NCI-H1092 (cell line): ENCODE data around the gene NLGN3.
"Not testable (repeated sequence)": the region's sequence is repeated elsewhere in the genome, so short reads cannot be mapped to it uniquely, and the experiment has no call there.

Source experiments
- DNase-seq: peaks from one replicate; lab custom pipeline; 2025; lab: John Stamatoyannopoulos, UW

NLGN3 gene

DNA sequence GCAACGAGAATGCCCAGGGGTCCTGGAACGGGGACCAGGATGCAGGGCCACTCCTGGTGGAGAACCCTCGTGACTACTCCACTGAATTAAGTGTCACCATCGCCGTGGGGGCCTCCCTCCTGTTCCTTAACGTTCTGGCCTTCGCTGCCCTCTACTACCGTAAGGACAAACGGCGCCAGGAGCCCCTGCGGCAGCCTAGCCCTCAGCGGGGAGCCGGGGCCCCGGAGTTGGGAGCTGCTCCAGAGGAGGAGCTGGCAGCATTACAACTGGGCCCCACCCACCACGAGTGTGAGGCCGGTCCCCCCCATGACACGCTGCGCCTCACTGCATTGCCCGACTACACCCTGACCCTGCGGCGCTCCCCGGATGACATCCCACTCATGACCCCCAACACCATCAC lies 24.9 kb downstream of the NLGN3 start:
- no peak for DNase-seq

DNA sequence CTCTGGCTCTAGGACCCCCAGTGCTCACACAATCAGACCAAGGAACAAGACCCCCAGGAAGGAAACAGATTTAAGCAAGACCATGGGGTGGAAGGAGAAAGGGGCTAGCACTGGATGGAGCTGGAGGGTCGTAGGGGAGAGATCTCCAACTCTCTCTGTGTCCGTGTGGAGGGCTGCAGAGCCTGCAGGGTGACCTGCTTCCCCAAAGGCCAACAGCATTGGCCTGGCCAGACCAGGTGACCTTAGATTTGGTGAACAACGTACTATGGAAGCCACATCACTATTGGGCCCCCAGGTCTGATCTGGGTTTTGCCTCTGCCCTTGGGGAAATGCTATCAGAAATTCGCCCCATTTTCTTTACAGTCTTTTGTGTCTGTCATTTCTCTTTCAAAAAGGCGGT lies 26.0 kb downstream of the NLGN3 start:
- DNase-seq: no peak

DNA sequence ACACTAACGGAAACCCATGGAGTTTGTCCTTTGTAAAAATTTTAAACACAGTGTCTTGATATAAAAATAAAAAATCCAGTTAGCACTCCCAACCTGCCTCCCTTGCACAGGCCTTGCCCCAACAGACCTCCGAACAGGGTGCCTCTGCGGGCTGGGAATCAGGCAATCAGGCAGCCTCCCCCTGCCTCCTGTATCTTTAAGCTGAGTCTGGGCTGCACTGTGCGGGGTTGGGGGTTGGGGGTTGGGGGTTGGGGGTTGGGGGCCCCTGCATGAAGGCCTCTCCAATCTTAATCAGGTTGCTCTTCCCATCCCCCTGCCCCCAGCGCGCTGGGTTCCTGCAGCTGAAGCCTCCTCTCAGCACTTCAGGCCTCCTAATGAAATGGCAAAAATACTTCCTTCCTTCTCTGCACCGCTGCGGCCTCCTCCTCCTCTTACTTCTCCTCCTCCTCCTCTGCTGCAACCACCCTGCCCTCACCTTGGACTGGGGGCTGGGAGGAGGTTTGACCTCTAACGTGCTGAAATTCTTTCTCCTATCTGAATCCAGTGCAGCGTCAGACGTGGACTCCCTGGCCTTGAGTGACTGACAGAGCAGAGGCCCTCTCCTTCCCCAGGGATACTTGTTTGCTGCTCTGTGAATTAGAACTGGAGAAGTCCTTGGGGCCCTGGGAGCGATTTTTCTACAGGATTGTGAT lies 26.6 kb downstream of the NLGN3 start:
- no peak for DNase-seq

DNA sequence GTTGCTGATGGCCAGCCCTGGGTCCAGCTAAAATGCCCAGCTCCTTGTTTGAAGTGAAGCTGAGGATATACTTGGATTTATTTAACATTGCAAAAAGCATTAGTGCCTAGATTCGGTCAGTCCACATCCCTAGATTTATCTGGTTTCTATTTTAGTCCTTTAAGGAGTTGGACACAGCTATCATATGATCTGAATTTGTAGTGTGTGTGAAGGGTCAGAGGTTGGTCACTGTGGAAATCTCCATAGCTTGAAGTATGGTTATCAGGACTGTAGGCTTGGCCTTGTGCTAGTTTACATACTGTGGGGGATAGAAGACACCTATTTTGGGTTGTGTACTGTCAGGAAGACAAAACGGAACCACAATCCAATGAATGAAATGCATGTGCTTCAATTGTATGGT lies 28.8 kb downstream of the NLGN3 start:
- no peak for DNase-seq

DNA sequence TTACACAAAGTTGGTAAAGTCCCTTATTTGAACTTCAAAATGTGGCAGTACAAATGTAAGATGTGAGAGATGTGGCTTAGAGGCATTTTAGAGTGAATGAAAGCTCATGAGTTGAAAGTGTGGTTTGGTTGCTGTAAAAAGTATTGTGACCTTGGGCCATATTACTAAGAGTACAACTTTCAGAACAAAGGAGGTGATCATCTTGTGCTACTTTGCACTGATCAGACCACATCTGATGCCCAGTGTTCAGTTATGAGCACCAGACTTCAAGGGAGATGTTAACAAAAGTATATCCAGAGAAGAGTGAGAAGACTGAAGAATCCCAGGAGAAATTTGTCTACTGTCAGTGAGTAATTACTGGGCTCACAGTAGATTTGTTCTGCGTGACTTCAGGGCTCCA lies 30.2 kb downstream of the NLGN3 start:
- DNase-seq: no peak

DNA sequence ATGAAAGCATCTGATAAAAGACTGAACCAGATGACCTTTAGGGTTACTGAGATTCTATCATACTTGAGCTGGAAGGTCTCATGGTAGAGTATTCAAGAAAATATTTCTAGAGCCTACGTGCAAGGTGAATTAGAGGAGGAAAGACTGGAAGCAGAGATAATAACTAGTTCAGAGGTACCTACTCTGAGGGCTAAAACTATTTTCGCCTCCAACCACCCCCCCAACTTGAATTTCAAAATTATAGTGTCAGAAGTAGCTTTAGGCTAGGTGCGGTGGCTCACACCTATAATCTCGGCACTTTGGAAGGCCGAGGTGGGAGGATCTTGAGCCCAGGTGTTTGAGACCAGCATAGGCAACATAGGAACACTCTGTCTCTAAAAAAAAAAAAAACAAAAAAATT lies 30.9 kb downstream of the NLGN3 start:
- DNase-seq: no peak

DNA sequence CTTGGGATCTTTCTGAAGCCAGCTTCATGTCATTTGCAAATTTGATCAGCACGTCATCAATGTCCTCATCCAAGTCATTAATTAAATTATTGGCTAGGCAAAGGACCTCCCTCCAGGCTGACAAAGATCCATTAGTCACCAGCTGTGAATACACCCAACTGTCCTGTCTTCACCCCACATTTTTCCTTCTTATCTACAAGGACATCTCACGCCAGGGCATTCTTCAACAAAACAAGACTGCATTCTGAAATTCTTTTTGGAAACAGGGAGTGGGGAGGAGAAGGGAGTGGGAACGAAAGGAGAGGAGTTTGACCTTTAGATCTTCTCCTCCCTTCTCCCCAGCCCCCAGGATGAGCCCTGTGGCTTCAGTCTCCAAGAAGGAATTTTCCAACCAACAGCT lies 32.7 kb downstream of the NLGN3 start:
- no peak for DNase-seq

DNA sequence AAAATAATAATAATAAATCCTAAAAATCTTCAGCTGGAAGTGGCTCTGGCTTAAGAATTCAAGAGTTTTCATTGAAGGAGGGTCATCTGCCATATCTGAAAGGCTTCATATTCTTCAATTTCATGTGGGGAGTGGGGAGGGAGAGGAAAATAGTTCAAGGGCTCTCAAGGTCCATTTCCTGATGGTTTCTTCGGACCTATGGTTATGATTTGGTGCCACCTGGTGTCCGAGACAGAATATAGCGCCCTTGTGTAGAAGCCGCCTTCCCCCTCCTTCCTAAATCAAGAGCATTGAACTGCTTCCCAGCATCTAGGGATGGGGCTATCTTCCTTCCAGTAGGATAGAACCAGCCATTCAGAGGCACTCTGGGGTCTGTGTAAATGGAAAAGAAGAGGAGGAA lies 34.3 kb downstream of the NLGN3 start:
- peak; percentile 34 for DNase-seq

DNA sequence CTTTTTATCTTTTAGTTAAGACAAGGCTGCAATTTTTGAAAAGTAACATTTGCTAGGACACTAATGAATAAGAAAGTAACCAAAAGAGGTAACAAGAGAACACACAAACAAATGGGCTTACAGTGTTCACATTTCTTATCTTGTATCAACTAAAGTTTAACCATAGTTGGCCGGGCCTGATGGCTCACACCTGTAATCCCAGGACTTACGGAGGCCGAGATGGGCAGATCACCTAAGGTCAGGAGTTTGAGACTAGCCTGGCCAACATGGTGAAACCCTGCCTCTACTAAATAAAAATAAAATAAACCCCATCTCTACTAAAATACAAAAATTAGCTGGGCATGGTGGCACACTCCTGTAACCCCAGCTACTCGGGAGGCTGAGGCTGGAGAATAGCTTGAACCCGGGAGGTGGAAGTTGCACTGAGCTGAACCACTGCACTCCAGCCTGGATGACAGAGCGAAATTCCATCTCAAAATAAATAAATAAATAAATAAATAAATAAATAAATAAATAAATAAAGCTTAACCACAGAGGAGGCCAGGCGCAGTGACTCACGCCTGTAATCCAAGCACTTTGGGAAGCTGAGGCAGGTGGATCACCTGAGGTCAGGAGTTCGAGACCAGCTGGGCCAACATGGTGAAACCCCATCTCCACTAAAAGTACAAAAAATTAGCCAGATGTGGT lies 36.1 kb downstream of the NLGN3 start:
- DNase-seq: not testable (repeated sequence)

DNA sequence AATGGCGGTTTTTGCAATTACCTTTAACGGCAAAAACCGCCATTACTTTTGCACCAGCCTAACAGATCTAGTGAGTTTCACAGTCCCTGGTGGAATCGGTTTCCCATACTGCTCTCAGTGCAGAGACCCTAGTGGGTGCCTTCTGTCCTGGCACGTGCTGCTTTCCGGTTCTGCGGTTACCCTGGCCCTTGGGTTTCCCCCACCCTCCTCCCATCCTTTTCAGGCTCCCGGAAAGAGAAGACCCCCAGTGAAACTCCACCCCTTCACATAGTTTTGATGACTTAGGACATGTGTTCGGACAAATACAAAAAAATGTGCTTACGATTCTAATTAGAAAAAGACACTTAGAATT lies 36.9 kb downstream of the NLGN3 start:
- peak; percentile 55 for DNase-seq

DNA sequence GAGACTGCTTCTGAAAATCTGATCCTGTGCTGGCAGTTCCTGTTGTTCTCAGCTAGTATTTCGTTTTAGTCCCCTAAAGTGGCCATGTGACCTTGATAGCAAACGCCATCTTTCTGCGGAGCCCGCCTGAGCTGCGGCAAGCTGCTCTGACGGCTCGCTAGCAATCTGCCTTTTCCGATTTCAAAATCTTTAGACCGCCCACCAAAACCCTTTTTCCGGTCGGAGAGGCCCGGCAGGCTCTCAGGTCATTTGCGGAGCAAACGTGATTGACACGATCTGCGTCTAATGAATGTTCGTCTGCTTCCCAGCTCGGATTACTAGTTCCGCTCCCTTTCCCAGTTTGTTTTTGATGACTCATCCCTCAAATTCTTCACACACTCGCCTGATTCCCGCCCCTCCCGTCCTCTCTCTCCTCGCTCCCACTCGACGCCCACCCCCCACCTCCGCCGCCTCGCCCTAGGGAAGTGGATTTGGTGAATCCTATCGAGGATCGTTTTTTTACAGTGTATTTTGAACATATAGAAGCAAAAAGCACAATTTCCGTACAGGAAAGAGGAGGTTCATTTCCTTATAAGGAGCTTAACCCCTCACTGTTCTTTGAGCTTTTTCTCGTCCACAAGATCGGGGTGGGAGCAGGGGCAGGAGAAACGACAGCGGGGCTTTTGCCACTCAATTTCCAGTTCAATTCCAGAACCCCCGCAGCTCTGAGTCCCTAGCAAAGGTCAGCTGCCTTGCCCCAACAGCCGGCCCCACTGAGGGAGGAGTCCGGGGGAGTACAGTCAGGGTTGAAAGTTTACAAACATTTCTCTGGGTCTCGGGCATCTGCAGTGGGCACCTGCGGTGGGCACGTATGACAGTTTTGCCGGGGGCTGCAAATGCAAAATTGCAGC lies 37.5 kb downstream of the NLGN3 start:
- DNase-seq: peak; percentile 97

DNA sequence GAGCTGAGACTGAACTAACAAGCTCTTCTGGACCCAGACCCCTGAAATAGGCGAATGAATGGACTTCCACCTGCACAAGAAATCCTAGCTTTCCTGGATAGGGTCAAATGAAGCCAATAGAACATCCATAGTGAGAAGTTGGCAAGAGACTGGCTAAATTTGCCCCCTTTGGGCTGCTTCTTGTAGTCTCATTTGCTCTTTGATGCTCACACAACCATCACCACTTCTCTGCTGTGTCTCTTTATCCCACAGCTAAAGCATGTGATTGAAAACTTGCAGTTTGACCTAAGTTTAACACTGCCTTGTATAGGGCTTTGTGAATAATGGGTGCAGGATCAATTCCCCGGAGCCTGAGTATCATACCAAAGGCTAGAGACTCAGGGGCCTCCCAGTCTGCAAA lies 38.2 kb downstream of the NLGN3 start:
- no peak for DNase-seq

DNA sequence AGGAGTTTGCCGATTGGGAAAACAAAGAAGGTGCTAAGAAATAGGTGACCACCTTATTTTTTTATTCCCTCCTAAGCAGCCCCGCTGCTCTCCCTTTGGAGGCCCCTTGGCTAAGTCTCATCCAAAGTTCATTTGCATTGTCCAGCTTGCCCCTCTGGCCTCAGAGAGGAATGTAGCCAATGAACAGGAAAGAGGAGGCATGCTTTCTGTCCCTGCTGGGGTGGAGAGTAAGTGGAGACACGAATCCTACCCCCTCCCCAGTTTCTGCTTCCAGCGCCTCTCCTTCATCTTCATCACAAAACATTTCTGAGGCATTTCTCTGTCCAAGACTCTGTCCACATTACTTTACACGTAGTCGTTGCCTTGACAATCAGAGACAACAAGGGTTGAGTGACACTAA lies 38.7 kb downstream of the NLGN3 start:
- DNase-seq: no peak

DNA sequence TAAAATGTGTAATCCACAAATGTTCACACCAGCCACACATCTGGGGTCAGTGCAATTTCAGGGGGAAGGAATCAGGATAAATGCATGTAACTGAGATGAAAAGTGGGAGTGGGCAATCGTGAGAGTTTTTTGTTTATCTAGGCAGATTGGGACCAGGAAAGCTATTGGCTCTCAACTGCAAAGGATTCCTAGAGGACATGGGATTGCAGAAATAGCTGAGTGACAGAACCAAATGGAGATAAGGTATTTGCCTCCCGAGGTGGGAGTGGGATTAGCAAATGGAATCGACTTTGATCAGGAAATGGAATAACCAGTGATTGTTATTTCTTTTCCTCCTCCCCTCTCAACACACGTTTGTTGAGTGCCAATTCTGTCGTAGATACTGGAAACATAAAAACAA lies 39.5 kb downstream of the NLGN3 start:
- DNase-seq: no peak

DNA sequence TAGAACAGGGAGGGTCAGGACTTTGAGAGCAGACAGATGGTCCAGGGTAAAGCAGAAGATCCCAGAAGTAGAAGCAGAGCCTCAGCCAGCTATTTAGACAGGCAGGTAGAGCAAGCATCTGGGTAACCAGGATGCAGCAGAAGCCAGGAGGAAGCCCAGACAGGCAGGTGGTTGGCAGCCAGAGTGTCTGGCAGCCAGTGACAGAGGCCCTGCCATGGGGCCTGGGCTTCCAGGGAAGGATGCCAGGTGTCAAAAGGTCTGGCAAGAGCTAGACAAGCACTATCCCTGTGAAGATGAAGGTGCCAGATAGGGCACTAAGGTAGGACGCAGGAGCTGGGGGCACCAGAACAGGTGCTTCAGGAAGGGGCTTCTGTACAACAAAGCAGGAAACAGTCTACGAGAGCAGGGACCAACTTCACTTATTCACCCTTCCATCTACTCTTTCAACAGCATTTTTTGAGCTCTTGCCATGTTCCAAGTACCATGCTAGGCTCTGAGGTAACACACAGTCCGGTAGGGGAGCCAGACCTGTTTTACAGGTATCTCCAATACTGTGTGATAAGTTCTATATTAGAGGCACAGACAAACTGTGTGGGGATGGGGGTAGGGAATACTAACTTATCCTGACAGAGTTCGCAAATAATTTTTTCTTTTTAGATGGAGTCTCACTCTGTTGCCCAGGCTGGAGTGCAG lies 40.3 kb downstream of the NLGN3 start:
- no peak for DNase-seq

DNA sequence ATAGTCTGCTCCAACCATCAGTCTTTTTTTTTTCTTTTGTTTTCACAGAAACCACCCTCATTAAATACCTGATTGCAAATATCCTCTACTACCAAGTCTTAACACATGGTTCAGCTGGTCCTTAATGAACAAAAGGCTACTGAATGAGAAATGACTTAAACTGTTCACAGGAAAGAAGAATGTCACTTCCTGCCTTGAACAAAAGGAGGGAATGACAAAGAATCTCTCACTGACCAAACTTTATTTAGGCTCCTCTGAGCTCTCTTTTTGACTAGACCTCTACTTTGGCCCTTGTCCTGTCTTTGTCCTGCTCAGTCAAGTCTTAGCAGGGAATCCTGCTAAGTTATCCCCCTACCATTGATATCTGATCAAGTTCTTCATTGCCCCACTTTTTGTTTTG lies 46.6 kb downstream of the NLGN3 start:
- DNase-seq: no peak

DNA sequence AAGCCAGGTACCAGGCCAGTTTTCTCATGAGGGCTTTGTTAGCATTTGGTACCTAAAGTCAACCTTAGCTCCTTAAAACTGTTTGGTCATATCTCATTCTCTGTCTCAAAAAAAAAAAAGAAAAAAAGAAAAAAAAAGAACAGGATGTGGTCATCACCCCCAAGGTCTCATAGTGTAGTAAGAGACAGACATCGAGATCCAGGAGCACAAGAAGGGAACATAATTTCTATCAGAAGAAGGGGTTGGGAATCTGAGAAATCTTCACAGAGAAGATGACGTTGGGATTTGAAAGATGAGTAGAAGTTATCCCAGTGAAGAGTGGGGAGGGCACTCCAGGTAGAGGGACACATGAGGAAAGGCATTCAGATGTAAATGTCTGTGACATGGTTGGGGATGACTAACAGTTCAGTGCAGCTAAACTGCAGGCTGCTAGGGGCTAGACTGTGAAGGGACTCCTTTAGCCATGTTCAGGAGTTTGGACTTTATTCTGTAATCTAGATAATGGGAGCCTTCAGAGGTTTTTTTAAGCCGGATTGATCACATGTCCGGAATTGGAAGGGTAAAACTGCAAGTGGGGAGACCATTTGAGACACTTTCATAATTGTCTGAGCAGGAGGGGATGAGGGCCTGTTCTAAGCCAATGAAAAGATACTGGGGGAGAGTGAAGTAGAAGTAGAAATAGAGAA lies 51.5 kb downstream of the NLGN3 start:
- DNase-seq: no peak

DNA sequence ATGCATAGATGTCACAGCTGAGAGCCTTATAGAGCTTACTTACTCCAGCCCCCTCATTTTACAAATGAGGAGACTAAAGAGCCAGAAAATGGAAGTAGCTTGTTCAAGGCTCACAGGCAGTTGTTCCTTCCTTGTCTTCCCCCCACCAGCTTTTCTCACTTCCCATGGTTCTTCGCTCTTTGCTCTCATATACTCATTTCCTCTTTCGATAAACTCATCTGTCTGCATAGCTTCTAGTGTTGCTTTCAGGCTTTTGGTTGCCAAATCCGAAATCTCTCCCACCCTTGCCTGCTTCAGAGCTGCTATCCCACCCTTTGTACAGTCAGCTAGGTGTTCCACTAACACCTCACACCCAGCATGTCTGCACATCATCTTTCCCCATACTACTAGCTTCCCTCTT lies 53.4 kb downstream of the NLGN3 start:
- no peak for DNase-seq

DNA sequence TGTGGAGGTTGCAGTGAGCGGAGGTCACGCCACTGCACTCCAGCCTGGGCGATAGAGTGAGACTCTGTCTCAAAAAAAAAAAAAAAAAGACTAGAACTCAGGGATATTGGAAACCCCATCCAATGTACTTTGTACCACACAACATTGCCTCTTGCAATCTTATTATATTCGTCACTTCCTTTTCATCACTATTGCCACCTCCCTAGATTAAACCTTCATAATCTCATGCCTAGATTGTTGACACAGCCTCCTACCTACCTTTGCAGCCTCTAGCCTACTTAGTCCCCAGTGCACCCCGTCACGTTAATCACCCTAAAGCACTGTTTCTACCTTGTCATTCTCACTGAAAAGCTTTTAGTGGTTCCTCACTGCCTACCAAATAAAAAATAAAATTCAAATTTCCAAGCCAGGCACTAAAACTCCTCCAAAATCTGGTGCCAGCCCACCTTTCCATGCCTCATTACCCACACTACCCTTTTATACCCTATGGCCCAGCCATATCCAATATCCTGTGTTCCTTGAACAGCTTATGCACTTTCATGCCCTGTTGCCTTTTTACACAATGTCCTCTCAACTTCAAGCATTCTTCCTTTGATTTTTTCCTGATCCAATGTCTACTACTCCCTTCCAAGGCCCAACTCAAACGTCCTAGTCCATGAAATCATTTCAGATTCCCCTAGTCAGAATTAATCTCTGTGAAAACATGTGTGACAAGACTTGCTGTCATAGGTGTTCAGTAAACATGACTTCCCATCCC lies 54.8 kb downstream of the NLGN3 start:
- DNase-seq: no peak

DNA sequence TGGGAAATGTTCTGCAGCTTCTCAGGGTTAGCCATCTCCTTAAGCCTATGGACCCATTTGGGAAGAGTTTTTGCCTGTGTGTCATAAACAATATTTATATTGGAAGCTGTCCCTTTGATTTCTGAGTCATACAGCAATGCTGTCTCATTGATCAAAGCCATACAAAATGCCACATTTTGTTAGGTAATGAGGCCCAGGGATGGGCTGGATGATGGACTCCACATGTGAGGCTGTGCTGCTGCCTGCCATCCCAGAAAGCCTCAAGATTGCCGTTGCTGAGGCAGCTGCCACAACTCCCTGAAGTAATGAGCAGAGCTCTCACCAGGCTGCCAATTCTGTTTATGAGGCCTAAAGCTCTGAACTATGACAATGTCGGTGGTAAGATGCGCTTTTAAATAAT lies 66.2 kb downstream of the NLGN3 start:
- DNase-seq: no peak

DNA sequence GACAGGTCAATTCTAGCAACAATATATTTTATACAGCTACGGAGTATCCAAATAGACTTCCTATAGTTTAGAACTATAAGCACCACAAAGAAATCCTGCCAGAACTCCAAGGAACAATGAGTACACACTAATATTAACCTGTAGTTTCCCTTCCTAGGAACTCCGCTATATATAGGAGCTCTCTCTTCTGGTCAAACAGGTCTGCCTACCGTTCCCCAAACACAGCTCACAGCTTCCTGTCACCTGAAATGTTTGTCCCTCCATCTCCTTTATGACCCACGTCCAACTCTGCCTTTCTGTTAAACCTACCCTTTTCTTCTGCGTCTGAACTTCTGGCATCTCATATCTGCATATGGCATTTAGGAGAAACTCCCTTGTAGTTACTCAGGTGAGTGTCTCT lies 67.9 kb downstream of the NLGN3 start:
- DNase-seq: no peak
